ENCODE data around the gene FKTN. TPM values are rescaled to one million over a fixed set of nuclear protein-coding genes. Genes with fewer than 3 reads are reported as not detected.

Gene FKTN
- total RNA-seq, 1 donor from 2014 or later: 21.1 TPM

DNA sequence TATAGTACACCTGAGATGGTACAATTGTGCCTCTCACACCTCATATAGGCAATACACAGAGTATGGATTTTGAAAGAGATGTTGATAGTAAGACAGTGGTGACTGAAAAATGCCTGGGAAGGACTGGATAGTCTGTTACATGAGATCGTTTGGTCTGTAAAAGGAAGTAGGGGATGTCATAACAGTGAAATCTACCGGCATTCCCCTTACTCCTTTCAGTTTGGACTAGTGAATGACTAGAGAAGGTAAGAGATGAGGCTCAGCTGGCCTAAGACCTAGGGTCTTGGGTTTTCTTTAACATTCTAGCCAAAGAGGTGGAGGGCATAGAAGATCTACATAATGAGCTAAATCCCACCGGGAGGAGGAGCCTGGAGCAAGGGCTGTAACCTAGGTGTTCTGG is 112.4 kb downstream of the FKTN start:
- H3K36me3 ChIP-seq (ENCODE audit: insufficient read depth, low read length): no peaks in the 10 kb centered on the region
- H3K9me3 ChIP-seq (ENCODE audit: insufficient read depth, low read depth, low read length): no peaks in the 10 kb centered on the region
- Mint-ChIP-seq H3K9me3 (ENCODE audit: unreplicated experiment) (no peaks in the 10 kb centered on the region), H3K36me3 (ENCODE audit: low read depth, unreplicated experiment) (no peaks in the 10 kb centered on the region), H3K4me3 (ENCODE audit: unreplicated experiment) (no peak overlapping the region), H3K27me3 (ENCODE audit: low read depth, unreplicated experiment) (no peaks in the 10 kb centered on the region), H3K4me1 (ENCODE audit: low read depth, unreplicated experiment) (no peaks in the 10 kb centered on the region), H3K27ac (ENCODE audit: unreplicated experiment) (no peak overlapping the region)
- no peak overlapping the region for H3K4me3 ChIP-seq (ENCODE audit: insufficient read depth, low read depth, low read length)
- H4K20me1 ChIP-seq (ENCODE audit: insufficient read depth, low read length): no peaks in the 10 kb centered on the region
- DNase-seq (ENCODE audit: low read depth) (no peak), FAIRE-seq (no peak)
- no peak overlapping the region for H3K9ac ChIP-seq (ENCODE audit: low read length)
- no peak overlapping the region for H3K27ac ChIP-seq (ENCODE audit: low read depth, low read length)
- peaks cover 2% of the 10 kb centered on the region for H3K27me3 ChIP-seq (ENCODE audit: insufficient read depth, low read length)
- H3K4me2 ChIP-seq (ENCODE audit: low read length): no peak overlapping the region
- H3K4me1 ChIP-seq (ENCODE audit: insufficient read depth, low read length): no peaks in the 10 kb centered on the region
- no peak for TF ChIP-seq EZH2 (IDR thresholded peaks at IDR 0.05; ENCODE audit: insufficient read depth, low read length)
- TF ChIP-seq, protein P1, sequence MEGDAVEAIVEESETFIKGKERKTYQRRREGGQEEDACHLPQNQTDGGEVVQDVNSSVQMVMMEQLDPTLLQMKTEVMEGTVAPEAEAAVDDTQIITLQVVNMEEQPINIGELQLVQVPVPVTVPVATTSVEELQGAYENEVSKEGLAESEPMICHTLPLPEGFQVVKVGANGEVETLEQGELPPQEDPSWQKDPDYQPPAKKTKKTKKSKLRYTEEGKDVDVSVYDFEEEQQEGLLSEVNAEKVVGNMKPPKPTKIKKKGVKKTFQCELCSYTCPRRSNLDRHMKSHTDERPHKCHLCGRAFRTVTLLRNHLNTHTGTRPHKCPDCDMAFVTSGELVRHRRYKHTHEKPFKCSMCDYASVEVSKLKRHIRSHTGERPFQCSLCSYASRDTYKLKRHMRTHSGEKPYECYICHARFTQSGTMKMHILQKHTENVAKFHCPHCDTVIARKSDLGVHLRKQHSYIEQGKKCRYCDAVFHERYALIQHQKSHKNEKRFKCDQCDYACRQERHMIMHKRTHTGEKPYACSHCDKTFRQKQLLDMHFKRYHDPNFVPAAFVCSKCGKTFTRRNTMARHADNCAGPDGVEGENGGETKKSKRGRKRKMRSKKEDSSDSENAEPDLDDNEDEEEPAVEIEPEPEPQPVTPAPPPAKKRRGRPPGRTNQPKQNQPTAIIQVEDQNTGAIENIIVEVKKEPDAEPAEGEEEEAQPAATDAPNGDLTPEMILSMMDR (IDR thresholded peaks at IDR 0.05; ENCODE audit: insufficient read depth, low read depth, low read length): no peak
- no peak overlapping the region for H2AFZ ChIP-seq (ENCODE audit: low read depth, low read length)
- H3K79me2 ChIP-seq (ENCODE audit: insufficient read depth, low read length): no peaks in the 10 kb centered on the region

DNA sequence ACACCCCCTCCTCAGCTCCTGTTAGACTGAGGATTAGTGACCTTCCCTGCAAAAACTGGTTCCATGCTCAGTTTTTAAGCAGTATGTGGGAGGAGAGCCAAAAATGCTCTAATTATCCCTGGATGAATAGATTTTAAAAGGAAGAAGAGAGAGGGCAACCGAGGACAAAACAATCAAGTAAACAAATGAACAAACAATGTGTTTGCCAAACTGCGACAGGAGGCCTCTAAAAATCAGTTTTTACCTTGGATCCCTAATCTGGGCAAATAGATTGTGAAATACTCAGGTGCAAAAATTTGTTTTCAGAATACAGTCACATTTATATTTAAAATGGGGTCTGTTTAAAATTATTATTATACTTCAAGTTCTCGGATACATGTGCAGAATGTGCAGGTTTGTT is 112.8 kb downstream of the FKTN start:
- H3K4me2 ChIP-seq (ENCODE audit: low read length): no peak overlapping the region
- no peak overlapping the region for H3K27ac ChIP-seq (ENCODE audit: low read depth, low read length)
- no peaks in the 10 kb centered on the region for H4K20me1 ChIP-seq (ENCODE audit: insufficient read depth, low read length)
- no peaks in the 10 kb centered on the region for H3K9me3 ChIP-seq (ENCODE audit: insufficient read depth, low read depth, low read length)
- Mint-ChIP-seq H3K27ac (ENCODE audit: unreplicated experiment) (no peak overlapping the region), H3K9me3 (ENCODE audit: unreplicated experiment) (no peaks in the 10 kb centered on the region), H3K4me1 (ENCODE audit: low read depth, unreplicated experiment) (no peaks in the 10 kb centered on the region), H3K36me3 (ENCODE audit: low read depth, unreplicated experiment) (no peaks in the 10 kb centered on the region), H3K4me3 (ENCODE audit: unreplicated experiment) (no peak overlapping the region), H3K27me3 (ENCODE audit: low read depth, unreplicated experiment) (no peaks in the 10 kb centered on the region)
- no peaks in the 10 kb centered on the region for H3K36me3 ChIP-seq (ENCODE audit: insufficient read depth, low read length)
- TF ChIP-seq EZH2 (IDR thresholded peaks at IDR 0.05; ENCODE audit: insufficient read depth, low read length): no peak
- TF ChIP-seq, protein P1 (IDR thresholded peaks at IDR 0.05; ENCODE audit: insufficient read depth, low read depth, low read length): no peak
- H3K4me3 ChIP-seq (ENCODE audit: insufficient read depth, low read depth, low read length): no peak overlapping the region
- H3K9ac ChIP-seq (ENCODE audit: low read length): no peak overlapping the region
- H3K79me2 ChIP-seq (ENCODE audit: insufficient read depth, low read length): no peaks in the 10 kb centered on the region
- no peak for FAIRE-seq
- H3K27me3 ChIP-seq (ENCODE audit: insufficient read depth, low read length): peaks cover 2% of the 10 kb centered on the region
- H3K4me1 ChIP-seq (ENCODE audit: insufficient read depth, low read length): no peaks in the 10 kb centered on the region
- no peak overlapping the region for H2AFZ ChIP-seq (ENCODE audit: low read depth, low read length)
- no peak for DNase-seq (ENCODE audit: low read depth)

DNA sequence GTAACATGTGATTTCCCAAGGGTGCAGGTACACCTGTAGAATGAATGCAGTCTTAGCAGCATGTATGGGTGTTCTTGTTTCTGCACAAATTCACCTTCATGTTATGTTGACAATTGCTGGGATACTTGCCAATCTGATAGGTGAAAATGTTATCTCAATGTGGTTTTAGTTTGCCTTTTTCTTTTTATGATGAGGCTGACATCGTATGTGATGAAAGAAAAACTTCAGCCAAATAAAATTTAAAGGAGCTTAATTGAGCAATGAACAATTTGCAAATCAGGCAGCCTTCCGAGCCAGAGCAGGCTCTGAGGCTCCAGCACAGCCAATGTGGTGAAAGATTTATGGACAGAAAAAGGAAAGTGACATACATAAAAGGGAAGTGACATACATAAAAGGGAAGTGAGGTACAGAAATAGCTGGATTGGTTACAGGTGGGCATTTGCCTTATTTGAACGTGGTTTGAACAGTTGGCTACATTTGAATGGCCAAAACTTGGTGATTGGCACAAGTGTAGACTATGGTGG is 114.8 kb downstream of the FKTN start:
- no peaks in the 10 kb centered on the region for H3K4me1 Mint-ChIP-seq (ENCODE audit: low read depth, unreplicated experiment)
- no peak for TF ChIP-seq EZH2 (IDR thresholded peaks at IDR 0.05; ENCODE audit: insufficient read depth, low read length)
- TF ChIP-seq, protein P1 (IDR thresholded peaks at IDR 0.05; ENCODE audit: insufficient read depth, low read depth, low read length): no peak
- no peak overlapping the region for H3K27ac ChIP-seq (ENCODE audit: low read depth, low read length)
- H3K79me2 ChIP-seq (ENCODE audit: insufficient read depth, low read length): no peaks in the 10 kb centered on the region
- H3K27me3 Mint-ChIP-seq (ENCODE audit: low read depth, unreplicated experiment): peaks cover 3% of the 10 kb centered on the region
- H2AFZ ChIP-seq (ENCODE audit: low read depth, low read length): no peak overlapping the region
- H3K4me3 Mint-ChIP-seq (ENCODE audit: unreplicated experiment): no peak overlapping the region
- no peak overlapping the region for H3K27ac Mint-ChIP-seq (ENCODE audit: unreplicated experiment)
- H3K4me2 ChIP-seq (ENCODE audit: low read length): no peak overlapping the region
- no peak for DNase-seq (ENCODE audit: low read depth)
- H3K36me3 ChIP-seq (ENCODE audit: insufficient read depth, low read length): no peaks in the 10 kb centered on the region
- no peaks in the 10 kb centered on the region for H4K20me1 ChIP-seq (ENCODE audit: insufficient read depth, low read length)
- H3K4me1 ChIP-seq (ENCODE audit: insufficient read depth, low read length): no peaks in the 10 kb centered on the region
- peaks cover 2% of the 10 kb centered on the region for H3K27me3 ChIP-seq (ENCODE audit: insufficient read depth, low read length)
- FAIRE-seq: no peak
- no peaks in the 10 kb centered on the region for H3K36me3 Mint-ChIP-seq (ENCODE audit: low read depth, unreplicated experiment)
- no peaks in the 10 kb centered on the region for H3K9me3 Mint-ChIP-seq (ENCODE audit: unreplicated experiment)
- H3K9me3 ChIP-seq (ENCODE audit: insufficient read depth, low read depth, low read length): no peaks in the 10 kb centered on the region
- H3K4me3 ChIP-seq (ENCODE audit: insufficient read depth, low read depth, low read length): no peak overlapping the region
- H3K9ac ChIP-seq (ENCODE audit: low read length): no peak overlapping the region
